EH (cell line): ENCODE data around the gene CACNB4.

Experiments used
- DNase-seq: peaks from one replicate; pipeline ENCODE4 v3.0.0-alpha.2; 2015; ENCODE audit warnings: low read depth

Gene CACNB4

DNA sequence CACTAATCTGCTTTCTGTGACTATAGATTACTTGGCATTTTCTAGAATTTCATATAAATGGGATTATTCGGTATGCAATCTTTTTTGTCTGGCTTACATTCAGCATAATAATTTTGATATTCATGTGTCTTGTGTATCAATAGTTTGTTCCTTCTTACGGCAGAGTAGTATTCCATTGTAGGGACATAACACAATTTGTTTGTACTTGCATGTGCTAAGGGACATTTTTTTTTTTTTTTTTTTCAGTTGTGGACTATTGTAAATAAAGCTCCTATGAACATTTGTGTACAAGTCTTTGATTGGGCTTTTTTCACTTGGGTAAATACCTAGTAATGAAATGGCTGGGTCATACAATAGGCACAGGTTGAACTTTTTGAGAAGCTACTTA is 315.7 kb downstream of the CACNB4 start:
- DNase-seq, result no peak
